Midbrain (tissue), 1 donor: ENCODE results near the gene CDH6.

Source experiments
- DNase-seq: peaks from one replicate; lab custom pipeline; 2025; lab: John Stamatoyannopoulos, UW

CDH6 gene

GRCh38 chr5:31197183-31197582 lies 3.7 kb downstream of the CDH6 start:
- DNase-seq, result no peak

GRCh38 chr5:31204958-31205357 lies 11.5 kb downstream of the CDH6 start:
- DNase-seq, result no peak

GRCh38 chr5:31208043-31208442 lies 14.6 kb downstream of the CDH6 start:
- DNase-seq, result no peak

GRCh38 chr5:31209334-31209733 lies 15.8 kb downstream of the CDH6 start:
- DNase-seq, result no peak

- DNase-seq, result no peak
These were observed 17.6 kb downstream of the CDH6 start for GRCh38 chr5:31211098-31211497.

GRCh38 chr5:31213257-31213656 lies 19.8 kb downstream of the CDH6 start:
- DNase-seq, result no peak

GRCh38 chr5:31213705-31214121 lies 20.2 kb downstream of the CDH6 start:
- DNase-seq, result no peak

GRCh38 chr5:31214229-31214628 lies 20.7 kb downstream of the CDH6 start:
- no peak for DNase-seq

- DNase-seq, result no peak
These were observed 21.8 kb downstream of the CDH6 start for GRCh38 chr5:31215236-31215635.

- no peak for DNase-seq
These were observed 24.0 kb downstream of the CDH6 start for GRCh38 chr5:31217446-31217845.

- no peak for DNase-seq
These were observed 25.5 kb downstream of the CDH6 start for GRCh38 chr5:31218978-31219377.

GRCh38 chr5:31221001-31221400 lies 27.5 kb downstream of the CDH6 start:
- DNase-seq, result no peak

GRCh38 chr5:31225118-31225517 lies 31.6 kb downstream of the CDH6 start:
- no peak for DNase-seq

GRCh38 chr5:31225613-31226012 lies 32.1 kb downstream of the CDH6 start:
- no peak for DNase-seq

- DNase-seq, result no peak
These were observed 33.2 kb downstream of the CDH6 start for GRCh38 chr5:31226651-31227050.

- DNase-seq, result no peak
These were observed 35.8 kb downstream of the CDH6 start for GRCh38 chr5:31229266-31229665.

GRCh38 chr5:31231177-31231838 lies 37.8 kb downstream of the CDH6 start:
- no peak for DNase-seq

- DNase-seq, result peak; percentile 71
These were observed 38.9 kb downstream of the CDH6 start for GRCh38 chr5:31232273-31232888.

GRCh38 chr5:31235381-31235780 lies 41.9 kb downstream of the CDH6 start:
- no peak for DNase-seq

- DNase-seq, result no peak
These were observed 42.9 kb downstream of the CDH6 start for GRCh38 chr5:31236339-31236738.

GRCh38 chr5:31237174-31237573 lies 43.7 kb downstream of the CDH6 start:
- no peak for DNase-seq

GRCh38 chr5:31238497-31238896 lies 45.0 kb downstream of the CDH6 start:
- no peak for DNase-seq

GRCh38 chr5:31244921-31245320 lies 51.4 kb downstream of the CDH6 start:
- no peak for DNase-seq

GRCh38 chr5:31247381-31247780 lies 53.9 kb downstream of the CDH6 start:
- DNase-seq, result no peak
